ENCODE data around the gene TSPAN18.

Gene TSPAN18

GRCh38 chr11:44916801-44917385 lies 190.1 kb downstream of the TSPAN18 start:
- DNase-seq (ENCODE audit: low spot score), result no peak

- no peak for DNase-seq (ENCODE audit: low spot score)
These were observed 191.0 kb downstream of the TSPAN18 start for GRCh38 chr11:44917741-44918140.

GRCh38 chr11:44920451-44920850 lies 193.7 kb downstream of the TSPAN18 start:
- no peak for DNase-seq (ENCODE audit: low spot score)

- no peak for DNase-seq (ENCODE audit: low spot score)
These were observed 196.4 kb downstream of the TSPAN18 start for GRCh38 chr11:44923115-44923514.

- no peak for DNase-seq (ENCODE audit: low spot score)
These were observed 197.0 kb downstream of the TSPAN18 start for GRCh38 chr11:44923806-44924205.

- no peak for DNase-seq (ENCODE audit: low spot score)
These were observed 199.3 kb downstream of the TSPAN18 start for GRCh38 chr11:44926036-44926435.

- peak; percentile 91 for DNase-seq (ENCODE audit: low spot score)
These were observed 200.5 kb downstream of the TSPAN18 start for GRCh38 chr11:44927174-44927661.

- DNase-seq (ENCODE audit: low spot score), result no peak
These were observed 201.4 kb downstream of the TSPAN18 start for GRCh38 chr11:44928144-44928543.

GRCh38 chr11:44928816-44929215 lies 202.1 kb downstream of the TSPAN18 start:
- DNase-seq (ENCODE audit: low spot score), result no peak

GRCh38 chr11:44930588-44931302 lies 204.0 kb downstream of the TSPAN18 start:
- no peak for DNase-seq (ENCODE audit: low spot score)

- DNase-seq (ENCODE audit: low spot score), result no peak
These were observed 204.7 kb downstream of the TSPAN18 start for GRCh38 chr11:44931466-44931865.

GRCh38 chr11:44934110-44934509 lies 207.3 kb downstream of the TSPAN18 start:
- DNase-seq (ENCODE audit: low spot score), result no peak

- no peak for DNase-seq (ENCODE audit: low spot score)
These were observed 208.0 kb downstream of the TSPAN18 start for GRCh38 chr11:44934735-44935250.

- peak; percentile 77 for DNase-seq (ENCODE audit: low spot score)
These were observed 209.8 kb downstream of the TSPAN18 start for GRCh38 chr11:44936525-44936924.

- DNase-seq (ENCODE audit: low spot score), result no peak
These were observed 210.3 kb downstream of the TSPAN18 start for GRCh38 chr11:44936951-44937543.

GRCh38 chr11:44938066-44938691 lies 211.4 kb downstream of the TSPAN18 start:
- no peak for DNase-seq (ENCODE audit: low spot score)

GRCh38 chr11:44939673-44940395 lies 213.1 kb downstream of the TSPAN18 start:
- no peak for DNase-seq (ENCODE audit: low spot score)

GRCh38 chr11:44940404-44940803 lies 213.6 kb downstream of the TSPAN18 start:
- DNase-seq (ENCODE audit: low spot score), result no peak

- no peak for DNase-seq (ENCODE audit: low spot score)
These were observed 214.1 kb downstream of the TSPAN18 start for GRCh38 chr11:44940835-44941234.

GRCh38 chr11:44941259-44942021 lies 214.7 kb downstream of the TSPAN18 start:
- no peak for DNase-seq (ENCODE audit: low spot score)
